Neural progenitor cell (in vitro differentiated cells): Measurements from ENCODE around the gene EIF4G3. TPM values are rescaled to one million over a fixed set of nuclear protein-coding genes. Genes with fewer than 3 reads are reported as not detected.

Experiments used
- DNase-seq: peaks from one replicate; pipeline ENCODE4 v3.0.0-alpha.2; 2016; ENCODE audit warnings: low spot score
- H2AFZ ChIP-seq: fragments of 200-600 bp; sonication (generic); replicated peaks from 2 replicates; pipeline ENCODE4 v1.6.1; 2016; ENCODE audit warnings: antibody characterized with exemption
- H3F3A ChIP-seq: fragments of 200-600 bp; sonication (generic); 2 replicates; pipeline ENCODE4 v1.6.1; 2016; ENCODE audit warnings: antibody characterized with exemption, low read depth
- H3K27ac ChIP-seq: fragments of 200-600 bp; sonication (generic); 2 replicates; pipeline ENCODE4 v1.5.1; 2016; ENCODE audit warnings: mild to moderate bottlenecking
- H3K27me3 ChIP-seq: fragments of 200-600 bp; sonication (generic); 2 replicates; pipeline ENCODE4 v1.6.1; 2016; ENCODE audit warnings: mild to moderate bottlenecking, moderate library complexity
- H3K36me3 ChIP-seq: fragments of 200-600 bp; sonication (generic); 2 replicates; pipeline ENCODE4 v1.5.1; 2016
- H3K4me1 ChIP-seq: fragments of 200-600 bp; sonication (generic); 2 replicates; pipeline ENCODE4 v1.6.1; 2016; ENCODE audit warnings: mixed run types
- H3K4me2 ChIP-seq: fragments of 200-600 bp; sonication (generic); 2 replicates; pipeline ENCODE4 v1.6.1; 2016
- H3K4me3 ChIP-seq: fragments of 200-600 bp; sonication (generic); 2 replicates; pipeline ENCODE4 v1.5.1; 2016
- H3K79me2 ChIP-seq: fragments of 200-600 bp; sonication (generic); 2 replicates; pipeline ENCODE4 v1.6.1; 2016; ENCODE audit warnings: low read depth
- H3K9ac ChIP-seq: fragments of 200-600 bp; sonication (generic); 2 replicates; pipeline ENCODE4 v1.6.1; 2016
- H3K9me3 ChIP-seq: fragments of 200-600 bp; sonication (generic); 2 replicates; pipeline ENCODE4 v1.5.1; 2016; ENCODE audit warnings: low read depth
- H4K20me1 ChIP-seq: fragments of 200-600 bp; sonication (generic); 2 replicates; pipeline ENCODE4 v1.6.1; 2016; ENCODE audit warnings: low read depth
- H3K27ac Mint-ChIP-seq: 3 replicates; pipeline ENCODE4 v1.8.0; 2021; ENCODE audit warnings: mixed read lengths
- H3K27me3 Mint-ChIP-seq: 2 replicates; pipeline ENCODE4 v1.8.0; 2022; ENCODE audit warnings: low read depth, mild to moderate bottlenecking, inconsistent platforms, moderate library complexity, mixed read lengths; ENCODE audit not compliant: insufficient read depth
- H3K36me3 Mint-ChIP-seq: 3 replicates; pipeline ENCODE4 v1.8.0; 2021; ENCODE audit warnings: mixed read lengths
- H3K4me1 Mint-ChIP-seq: 3 replicates; pipeline ENCODE4 v1.8.0; 2021; ENCODE audit warnings: mixed read lengths
- H3K4me3 Mint-ChIP-seq: 3 replicates; pipeline ENCODE4 v1.8.0; 2021; ENCODE audit warnings: mild to moderate bottlenecking, moderate library complexity, mixed read lengths
- H3K9me3 Mint-ChIP-seq: 3 replicates; pipeline ENCODE4 v1.8.0; 2020; ENCODE audit warnings: mixed read lengths
- EZH2 ChIP-seq: fragments of 200-600 bp; sonication (generic); IDR thresholded peaks from 2 replicates; pipeline ENCODE4 v1.6.1; 2017; ENCODE audit warnings: antibody characterized with exemption, mild to moderate bottlenecking, moderate library complexity
- EZH2phosphoT487 ChIP-seq: fragments of 200-600 bp; sonication (generic); IDR thresholded peaks from 2 replicates; pipeline ENCODE4 v1.6.1; 2017; ENCODE audit warnings: antibody characterized with exemption
- total RNA-seq: library from RNA; depleted of rRNA; stranded (reverse); fragments of >200 nt; gene quantifications from 2 replicates; pipeline ENCODE4 v1.2.3, GENCODE V29; 2015; ENCODE audit warnings: low replicate concordance
- TF ChIP-seq, protein P1 (sequence below): fragments of 200-600 bp; sonication (generic); IDR thresholded peaks from 2 replicates; pipeline ENCODE4 v1.5.1; 2017; ENCODE audit warnings: antibody characterized with exemption, mild to moderate bottlenecking

EIF4G3 gene
- total RNA-seq, 1 donor from 2014 or later = 73.4 TPM

DNA sequence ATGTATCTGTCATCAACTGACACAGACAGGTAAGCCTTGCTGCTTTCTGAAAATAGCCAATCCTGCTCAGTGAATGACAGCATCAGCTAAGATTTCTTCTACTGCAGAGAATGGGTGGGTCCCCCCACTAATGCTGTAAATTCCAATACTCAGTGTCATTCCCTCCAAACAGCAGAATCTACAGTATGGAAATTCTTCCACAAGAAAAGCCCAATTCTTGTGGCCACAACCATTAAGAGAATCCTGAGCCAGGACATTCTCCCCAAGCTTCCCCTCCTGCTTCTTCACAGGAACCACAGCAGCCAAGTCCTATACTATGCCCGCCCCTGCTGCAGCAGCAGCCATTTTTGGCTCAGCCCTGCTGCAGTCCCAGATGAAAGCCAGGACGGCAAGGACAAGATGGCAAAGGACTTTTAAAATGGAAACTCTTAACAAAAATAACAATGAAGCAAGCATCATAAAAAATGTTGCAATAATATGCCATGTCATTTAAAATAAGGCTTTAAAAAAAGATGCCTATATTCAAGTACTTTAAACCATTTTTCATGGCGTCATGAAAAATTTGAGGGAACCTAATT, 26.8 kb downstream of the EIF4G3 start:
- peaks cover 17% of the 10 kb centered on the region for H3K4me1 Mint-ChIP-seq
- no peak overlapping the region for H2AFZ ChIP-seq
- peaks cover 13% of the 10 kb centered on the region for H3K36me3 Mint-ChIP-seq
- H3K36me3 ChIP-seq = peaks cover 5% of the 10 kb centered on the region
- peak overlapping the region; percentile 0 for H3K27ac Mint-ChIP-seq
- DNase-seq = peak; percentile 22
- peak overlapping the region; percentile 53 for H3K27ac ChIP-seq
- no peak for TF ChIP-seq EZH2phosphoT487
- no peak for TF ChIP-seq EZH2
- TF ChIP-seq, protein P1, sequence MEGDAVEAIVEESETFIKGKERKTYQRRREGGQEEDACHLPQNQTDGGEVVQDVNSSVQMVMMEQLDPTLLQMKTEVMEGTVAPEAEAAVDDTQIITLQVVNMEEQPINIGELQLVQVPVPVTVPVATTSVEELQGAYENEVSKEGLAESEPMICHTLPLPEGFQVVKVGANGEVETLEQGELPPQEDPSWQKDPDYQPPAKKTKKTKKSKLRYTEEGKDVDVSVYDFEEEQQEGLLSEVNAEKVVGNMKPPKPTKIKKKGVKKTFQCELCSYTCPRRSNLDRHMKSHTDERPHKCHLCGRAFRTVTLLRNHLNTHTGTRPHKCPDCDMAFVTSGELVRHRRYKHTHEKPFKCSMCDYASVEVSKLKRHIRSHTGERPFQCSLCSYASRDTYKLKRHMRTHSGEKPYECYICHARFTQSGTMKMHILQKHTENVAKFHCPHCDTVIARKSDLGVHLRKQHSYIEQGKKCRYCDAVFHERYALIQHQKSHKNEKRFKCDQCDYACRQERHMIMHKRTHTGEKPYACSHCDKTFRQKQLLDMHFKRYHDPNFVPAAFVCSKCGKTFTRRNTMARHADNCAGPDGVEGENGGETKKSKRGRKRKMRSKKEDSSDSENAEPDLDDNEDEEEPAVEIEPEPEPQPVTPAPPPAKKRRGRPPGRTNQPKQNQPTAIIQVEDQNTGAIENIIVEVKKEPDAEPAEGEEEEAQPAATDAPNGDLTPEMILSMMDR = no peak
- peaks cover 2% of the 10 kb centered on the region for H3K27me3 Mint-ChIP-seq
- peaks cover 19% of the 10 kb centered on the region for H3F3A ChIP-seq
- H3K9me3 ChIP-seq = no peaks in the 10 kb centered on the region
- H3K9ac ChIP-seq = no peak overlapping the region
- no peak overlapping the region for H3K4me2 ChIP-seq
- H3K79me2 ChIP-seq = peaks cover 98% of the 10 kb centered on the region
- H3K9me3 Mint-ChIP-seq = no peaks in the 10 kb centered on the region
- H4K20me1 ChIP-seq = peaks cover 33% of the 10 kb centered on the region
- no peak overlapping the region for H3K4me3 Mint-ChIP-seq
- H3K4me3 ChIP-seq = no peak overlapping the region
- no peaks in the 10 kb centered on the region for H3K27me3 ChIP-seq
- H3K4me1 ChIP-seq = no peaks in the 10 kb centered on the region

DNA sequence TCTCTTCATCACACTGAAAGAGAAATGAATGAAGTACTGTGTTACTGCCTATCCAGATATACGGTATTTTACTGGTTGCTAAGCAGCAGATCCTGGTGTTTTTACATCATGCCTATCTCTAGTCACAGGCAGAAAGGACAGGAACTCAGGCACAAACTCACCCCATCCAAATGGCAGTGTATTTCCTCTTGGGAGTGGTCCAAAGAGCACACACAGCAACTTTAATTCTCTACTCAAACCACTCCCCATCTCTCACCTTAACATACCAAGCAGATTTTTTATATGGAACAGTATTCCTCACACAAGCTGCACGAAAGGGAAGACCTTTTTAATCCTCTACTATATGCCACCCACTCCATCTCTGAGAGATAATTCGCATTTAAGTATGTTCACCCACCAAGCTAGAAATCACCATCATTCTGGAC, 27.3 kb downstream of the EIF4G3 start:
- H3K4me3 ChIP-seq = no peak overlapping the region
- H3K4me2 ChIP-seq = no peak overlapping the region
- H2AFZ ChIP-seq = no peak overlapping the region
- Mint-ChIP-seq H3K4me3 (no peak overlapping the region), H3K27ac (peak overlapping the region; percentile 0), H3K9me3 (no peaks in the 10 kb centered on the region), H3K27me3 (peaks cover 2% of the 10 kb centered on the region), H3K4me1 (peaks cover 17% of the 10 kb centered on the region), H3K36me3 (peaks cover 14% of the 10 kb centered on the region)
- TF ChIP-seq, protein P1 = no peak
- TF ChIP-seq EZH2phosphoT487 (no peak), EZH2 (no peak)
- no peak overlapping the region for H3K9ac ChIP-seq
- no peaks in the 10 kb centered on the region for H3K27me3 ChIP-seq
- H3K27ac ChIP-seq = no peak overlapping the region
- no peaks in the 10 kb centered on the region for H3K4me1 ChIP-seq
- peaks cover 5% of the 10 kb centered on the region for H3K36me3 ChIP-seq
- H3K9me3 ChIP-seq = no peaks in the 10 kb centered on the region
- DNase-seq = no peak
- peaks cover 98% of the 10 kb centered on the region for H3K79me2 ChIP-seq
- H4K20me1 ChIP-seq = peaks cover 34% of the 10 kb centered on the region
- H3F3A ChIP-seq = peaks cover 15% of the 10 kb centered on the region

DNA sequence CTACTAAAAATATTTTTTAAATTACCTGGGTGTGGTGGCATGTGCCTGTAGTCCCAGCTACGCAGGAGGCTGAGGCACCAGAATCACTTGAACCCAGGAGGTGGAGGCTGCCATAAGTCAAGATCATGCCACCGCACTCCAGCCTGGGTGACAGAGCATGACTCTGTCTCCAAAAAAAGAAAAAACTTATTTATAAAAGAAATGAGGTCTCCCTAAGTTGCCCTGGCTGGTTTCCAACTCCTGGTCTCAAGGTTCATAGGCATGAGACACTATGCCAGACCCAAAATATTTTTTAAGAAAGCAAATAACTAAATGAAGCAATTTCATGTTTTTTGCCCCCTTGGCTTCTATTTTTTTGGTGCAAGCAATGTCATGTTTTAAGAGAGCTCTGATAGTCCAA, 32.9 kb downstream of the EIF4G3 start:
- Histone ChIP-seq H2AFZ (no peak overlapping the region), H3K36me3 (peaks cover 10% of the 10 kb centered on the region), H3K4me3 (no peak overlapping the region), H3K9ac (no peak overlapping the region), H3K27ac (no peak overlapping the region), H3K9me3 (no peaks in the 10 kb centered on the region), H3K79me2 (peaks cover 99% of the 10 kb centered on the region), H4K20me1 (peaks cover 35% of the 10 kb centered on the region), H3K27me3 (no peaks in the 10 kb centered on the region), H3K4me1 (no peaks in the 10 kb centered on the region), H3F3A (no peaks in the 10 kb centered on the region), H3K4me2 (no peak overlapping the region)
- Mint-ChIP-seq H3K4me3 (no peak overlapping the region), H3K27me3 (peaks cover 2% of the 10 kb centered on the region), H3K36me3 (peaks cover 11% of the 10 kb centered on the region), H3K4me1 (no peaks in the 10 kb centered on the region), H3K27ac (no peak overlapping the region), H3K9me3 (no peaks in the 10 kb centered on the region)
- DNase-seq = no peak
- TF ChIP-seq, protein P1 = no peak
- TF ChIP-seq EZH2 = no peak
- TF ChIP-seq EZH2phosphoT487 = no peak
